Measurements from ENCODE around the gene CRIM1. TPM values are rescaled to one million over a fixed set of nuclear protein-coding genes. Genes with fewer than 3 reads are reported as not detected.

Gene CRIM1
- total RNA-seq, 4 donors from 2014 or later, result 179 to 229 (median 188) TPM

DNA sequence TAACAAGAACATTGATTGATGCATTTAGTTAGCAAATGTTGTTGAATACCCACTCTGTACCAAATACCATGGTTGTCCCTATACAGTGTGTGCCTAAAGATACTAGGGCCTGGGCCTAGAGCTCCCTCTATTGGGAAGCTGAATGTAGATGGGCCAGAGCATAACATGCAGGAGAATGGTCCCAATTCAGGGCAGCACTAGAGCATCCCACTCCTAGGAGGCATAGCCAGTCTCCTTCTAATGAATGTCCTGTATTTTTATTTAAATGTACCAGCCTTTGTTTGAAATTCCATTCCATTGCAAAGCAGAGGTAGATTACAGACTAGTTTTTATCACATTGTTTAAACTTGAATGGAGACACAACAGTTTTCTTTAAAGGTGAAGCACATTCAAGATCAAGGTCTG is 151.8 kb downstream of the CRIM1 start:
- no peak overlapping the region for H3K4me3 ChIP-seq
- H3K36me3 ChIP-seq, result peaks cover 0 to 53% (median 0%) of the 10 kb centered on the region in 3 donors
- DNase-seq (ENCODE audit: low spot score in 2 of 2), result peak in 1 of 2 donors; percentile 66
- H3K27me3 ChIP-seq, result no peaks in the 10 kb centered on the region
- no peaks in the 10 kb centered on the region for H3K9me3 ChIP-seq
- H3K4me1 ChIP-seq, result no peaks in the 10 kb centered on the region
- TF ChIP-seq POLR2A (IDR thresholded peaks at IDR 0.05), result no peak
- TF ChIP-seq, protein P1, sequence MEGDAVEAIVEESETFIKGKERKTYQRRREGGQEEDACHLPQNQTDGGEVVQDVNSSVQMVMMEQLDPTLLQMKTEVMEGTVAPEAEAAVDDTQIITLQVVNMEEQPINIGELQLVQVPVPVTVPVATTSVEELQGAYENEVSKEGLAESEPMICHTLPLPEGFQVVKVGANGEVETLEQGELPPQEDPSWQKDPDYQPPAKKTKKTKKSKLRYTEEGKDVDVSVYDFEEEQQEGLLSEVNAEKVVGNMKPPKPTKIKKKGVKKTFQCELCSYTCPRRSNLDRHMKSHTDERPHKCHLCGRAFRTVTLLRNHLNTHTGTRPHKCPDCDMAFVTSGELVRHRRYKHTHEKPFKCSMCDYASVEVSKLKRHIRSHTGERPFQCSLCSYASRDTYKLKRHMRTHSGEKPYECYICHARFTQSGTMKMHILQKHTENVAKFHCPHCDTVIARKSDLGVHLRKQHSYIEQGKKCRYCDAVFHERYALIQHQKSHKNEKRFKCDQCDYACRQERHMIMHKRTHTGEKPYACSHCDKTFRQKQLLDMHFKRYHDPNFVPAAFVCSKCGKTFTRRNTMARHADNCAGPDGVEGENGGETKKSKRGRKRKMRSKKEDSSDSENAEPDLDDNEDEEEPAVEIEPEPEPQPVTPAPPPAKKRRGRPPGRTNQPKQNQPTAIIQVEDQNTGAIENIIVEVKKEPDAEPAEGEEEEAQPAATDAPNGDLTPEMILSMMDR (IDR thresholded peaks at IDR 0.05), result peak; percentile 43 to 67 (median 59)
- no peak overlapping the region for H3K27ac ChIP-seq

DNA sequence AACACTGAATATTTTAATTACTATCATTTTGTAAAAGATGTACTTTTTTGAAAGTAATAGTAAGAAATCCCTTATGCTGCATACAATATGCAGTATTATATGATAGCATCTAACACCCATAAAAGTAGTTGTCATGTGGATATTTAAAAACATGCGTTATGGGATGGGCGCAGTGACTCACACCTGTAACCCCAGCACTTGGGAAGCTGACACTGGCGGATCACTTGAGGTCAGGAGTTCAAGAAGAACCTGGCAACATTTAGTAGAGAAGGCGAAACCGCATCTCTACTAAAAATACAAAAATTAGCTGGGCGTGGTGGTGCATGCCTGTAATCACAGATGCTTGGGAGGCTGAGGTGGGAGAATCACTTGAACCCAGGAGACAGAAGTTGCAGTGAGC is 153.5 kb downstream of the CRIM1 start:
- H3K4me3 ChIP-seq, result no peak overlapping the region
- no peaks in the 10 kb centered on the region for H3K4me1 ChIP-seq
- H3K27ac ChIP-seq, result no peak overlapping the region
- H3K36me3 ChIP-seq, result peaks cover 0 to 53% (median 0%) of the 10 kb centered on the region in 3 donors
- no peak for TF ChIP-seq POLR2A (IDR thresholded peaks at IDR 0.05)
- no peak for TF ChIP-seq EP300 (IDR thresholded peaks at IDR 0.05)
- TF ChIP-seq, protein P1 (IDR thresholded peaks at IDR 0.05), result no peak
- H3K27me3 ChIP-seq, result no peaks in the 10 kb centered on the region
- no peak for DNase-seq (ENCODE audit: low spot score in 2 of 2)
- no peaks in the 10 kb centered on the region for H3K9me3 ChIP-seq
- WGBS, 2 donors, result 88 to 94% methylated on average over 6 of the region's 6 CpGs

DNA sequence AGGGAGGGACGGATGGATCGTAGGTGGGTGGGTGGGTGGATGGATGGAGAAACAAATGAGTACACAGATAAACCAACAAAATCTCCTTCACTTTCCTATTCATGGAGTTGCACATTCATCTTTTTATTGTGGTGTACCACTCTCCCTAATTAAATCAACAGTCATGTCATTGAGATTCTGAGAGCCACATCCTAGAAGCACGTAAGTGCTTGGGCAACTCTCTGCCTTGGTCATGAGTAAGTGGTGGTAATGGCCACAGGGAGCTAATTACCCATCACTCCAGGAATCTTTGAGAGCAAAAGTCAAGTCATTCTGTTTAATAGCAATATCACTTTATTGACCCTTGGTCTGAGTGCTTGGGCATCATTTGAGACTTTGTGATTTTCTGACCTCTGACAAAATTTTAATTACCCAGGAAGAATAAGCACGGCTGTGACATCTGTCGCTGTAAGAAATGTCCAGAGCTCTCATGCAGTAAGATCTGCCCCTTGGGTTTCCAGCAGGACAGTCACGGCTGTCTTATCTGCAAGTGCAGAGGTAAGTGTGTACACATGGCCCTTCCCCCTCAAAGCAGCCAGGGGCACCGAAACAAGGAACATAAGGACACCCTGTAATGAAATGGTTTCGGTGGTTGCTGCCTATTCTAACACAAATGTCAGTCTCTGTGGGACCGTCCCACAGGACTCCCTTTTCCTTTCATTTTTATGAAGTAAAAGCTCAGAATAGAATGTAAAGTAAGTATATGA is 156.5 kb downstream of the CRIM1 start:
- Histone ChIP-seq H3K27ac (peak overlapping the region in 1 of 4 donors; percentile 9), H3K4me1 (no peaks in the 10 kb centered on the region), H3K27me3 (no peaks in the 10 kb centered on the region), H3K36me3 (peaks cover 0 to 66% (median 0%) of the 10 kb centered on the region in 3 donors), H3K9me3 (no peaks in the 10 kb centered on the region), H3K4me3 (no peak overlapping the region)
- 78 to 85% methylated on average over 9 of the region's 9 CpGs for WGBS, 2 donors
- no peak for TF ChIP-seq POLR2A (IDR thresholded peaks at IDR 0.05)
- no peak for TF ChIP-seq EP300 (IDR thresholded peaks at IDR 0.05)
- TF ChIP-seq, protein P1 (IDR thresholded peaks at IDR 0.05), result no peak
- DNase-seq (ENCODE audit: low spot score in 2 of 2), result no peak

DNA sequence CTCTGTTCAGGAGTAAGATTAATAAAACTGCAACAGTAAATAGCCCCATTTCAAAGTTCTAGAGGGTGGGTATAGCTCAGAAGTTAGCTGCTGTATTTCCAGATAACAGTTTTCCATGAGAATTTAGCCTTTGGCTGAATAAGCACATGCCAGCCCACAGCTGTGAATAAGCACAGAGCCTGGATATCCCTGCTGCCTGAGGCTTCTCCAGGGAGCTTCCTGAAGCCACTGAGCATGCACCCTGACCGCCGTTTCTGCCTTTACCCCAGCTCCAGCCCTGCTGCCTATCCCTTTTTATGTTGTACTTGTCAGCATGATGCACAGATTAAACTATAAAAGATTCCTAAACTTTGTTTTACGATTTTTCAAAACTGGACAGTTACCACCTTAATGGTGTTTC is 157.1 kb downstream of the CRIM1 start:
- TF ChIP-seq, protein P1 (IDR thresholded peaks at IDR 0.05), result no peak
- TF ChIP-seq POLR2A (IDR thresholded peaks at IDR 0.05), result no peak
- no peak for TF ChIP-seq EP300 (IDR thresholded peaks at IDR 0.05)
- peaks cover 0 to 73% (median 0%) of the 10 kb centered on the region in 3 donors for H3K36me3 ChIP-seq
- no peaks in the 10 kb centered on the region for H3K27me3 ChIP-seq
- H3K27ac ChIP-seq, result peak overlapping the region in 1 of 4 donors; percentile 9
- peaks cover 0 to 2% (median 0%) of the 10 kb centered on the region in 4 donors for H3K4me1 ChIP-seq
- no peaks in the 10 kb centered on the region for H3K9me3 ChIP-seq
- 50 to 57% methylated on average over 3 of the region's 3 CpGs for WGBS, 2 donors
- DNase-seq (ENCODE audit: low spot score in 2 of 2), result no peak
- no peak overlapping the region for H3K4me3 ChIP-seq

DNA sequence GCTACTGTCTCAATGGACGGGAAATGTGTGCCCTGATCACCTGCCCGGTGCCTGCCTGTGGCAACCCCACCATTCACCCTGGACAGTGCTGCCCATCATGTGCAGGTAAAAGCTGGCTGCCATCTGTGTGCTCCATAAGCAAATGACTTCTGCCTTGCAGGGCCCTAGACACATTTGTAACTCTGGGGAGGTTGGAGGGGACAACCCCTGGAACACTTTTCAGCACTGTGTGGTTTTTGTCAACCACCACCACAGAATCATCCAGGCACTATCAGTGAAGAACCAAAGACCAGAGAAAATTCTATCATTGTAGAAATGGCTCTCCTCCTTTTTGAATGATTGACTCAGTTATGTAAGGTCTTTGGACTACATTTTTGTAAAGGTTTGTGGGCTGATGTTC is 158.1 kb downstream of the CRIM1 start:
- 94 to 100% methylated on average over 2 of the region's 2 CpGs for WGBS, 2 donors
- no peak for DNase-seq (ENCODE audit: low spot score in 2 of 2)
- TF ChIP-seq, protein P1 (IDR thresholded peaks at IDR 0.05), result no peak
- TF ChIP-seq POLR2A (IDR thresholded peaks at IDR 0.05), result no peak
- TF ChIP-seq EP300 (IDR thresholded peaks at IDR 0.05), result no peak
- H3K27ac ChIP-seq, result peak overlapping the region in 2 of 4 donors; percentile 21 to 39
- no peak overlapping the region for H3K4me3 ChIP-seq
- H3K36me3 ChIP-seq, result peaks cover 0 to 81% (median 0%) of the 10 kb centered on the region in 3 donors
- no peaks in the 10 kb centered on the region for H3K9me3 ChIP-seq
- H3K27me3 ChIP-seq, result no peaks in the 10 kb centered on the region
- H3K4me1 ChIP-seq, result peaks cover 0 to 2% (median 0%) of the 10 kb centered on the region in 4 donors

All from tibial nerve (tissue), 4 donors.